Dendritic cell treated with granulocyte-macrophage colony-stimulating factor and Interleukin-4, amounts not matched to agents 40 ng/mL and 50 ng/mL, for 4 days (primary cell): ENCODE measurements around the gene TRMU.

Source experiments
- H3K27ac Mint-ChIP-seq: one replicate; pipeline ENCODE4 v1.8.0; 2022; ENCODE audit warnings: mild to moderate bottlenecking, mixed read lengths
- H3K27me3 Mint-ChIP-seq: one replicate; pipeline ENCODE4 v1.8.0; 2022; ENCODE audit warnings: mild to moderate bottlenecking, mixed read lengths
- H3K36me3 Mint-ChIP-seq: one replicate; pipeline ENCODE4 v1.8.0; 2022; ENCODE audit warnings: low read depth, mixed read lengths
- H3K4me1 Mint-ChIP-seq: one replicate; pipeline ENCODE4 v1.8.0; 2022; ENCODE audit warnings: low read depth, mixed read lengths
- H3K4me3 Mint-ChIP-seq: one replicate; pipeline ENCODE4 v1.8.0; 2022; ENCODE audit warnings: mild to moderate bottlenecking, moderate library complexity, mixed read lengths
- H3K9me3 Mint-ChIP-seq: one replicate; pipeline ENCODE4 v1.8.0; 2022; ENCODE audit warnings: mixed read lengths
- intact Hi-C: fragments of 100-400 bp; cut with micrococcal nuclease; formaldehyde crosslinking; loops from one replicate; pipeline ENCODE4 v1.15.0; 2022

TRMU gene

GRCh38 chr22:46335201-46336118, at the start of gene TRMU:
Gene TRMU (plus strand): TSS chr22:46335714. CDS start chr22:46335765, 51 bp downstream.
- intact Hi-C loops, result loop anchor here (1.0 kb wide), 1 partner anchor 39 kb away; the partner anchor contains the start of gene GTSE1
- Mint-ChIP-seq H3K4me3 (peak within 1 kb of the TSS; percentile 88), H3K27ac (peak within 1 kb of the TSS; percentile 97), H3K36me3 (peaks cover 44% of the 10 kb centered on the region), H3K4me1 (peaks cover 15% of the 10 kb centered on the region), H3K27me3 (no peaks in the 10 kb centered on the region), H3K9me3 (no peaks in the 10 kb centered on the region)

GRCh38 chr22:46286006-46286405, 49.5 kb upstream of the TRMU start:
- intact Hi-C loops, result no loop called here
- peaks cover 19% of the 10 kb centered on the region for H3K4me1 Mint-ChIP-seq
- no peak overlapping the region for H3K4me3 Mint-ChIP-seq
- H3K36me3 Mint-ChIP-seq, result peaks cover 97% of the 10 kb centered on the region
- no peak overlapping the region for H3K27ac Mint-ChIP-seq
- no peaks in the 10 kb centered on the region for H3K27me3 Mint-ChIP-seq
- no peaks in the 10 kb centered on the region for H3K9me3 Mint-ChIP-seq

- Mint-ChIP-seq H3K27ac (peak overlapping the region; percentile 65), H3K9me3 (no peaks in the 10 kb centered on the region), H3K4me1 (peaks cover 19% of the 10 kb centered on the region)
Observed at GRCh38 chr22:46286941-46287872, 48.3 kb upstream of the TRMU start.

GRCh38 chr22:46287873-46288751, 47.4 kb upstream of the TRMU start:
- peaks cover 96% of the 10 kb centered on the region for H3K36me3 Mint-ChIP-seq
- H3K27ac Mint-ChIP-seq, result peak overlapping the region; percentile 65
- intact Hi-C loops, result no loop called here
- no peaks in the 10 kb centered on the region for H3K27me3 Mint-ChIP-seq
- no peaks in the 10 kb centered on the region for H3K9me3 Mint-ChIP-seq
- H3K4me3 Mint-ChIP-seq, result peak overlapping the region; percentile 49
- peaks cover 28% of the 10 kb centered on the region for H3K4me1 Mint-ChIP-seq

More at GRCh38 chr22:46286941-46287872, 48.3 kb upstream of the TRMU start:
- intact Hi-C loops, result no loop called here
- no peaks in the 10 kb centered on the region for H3K27me3 Mint-ChIP-seq
- H3K4me3 Mint-ChIP-seq, result peak overlapping the region; percentile 48
- peaks cover 96% of the 10 kb centered on the region for H3K36me3 Mint-ChIP-seq

- no peak overlapping the region for H3K4me3 Mint-ChIP-seq
- H3K4me1 Mint-ChIP-seq, result peaks cover 35% of the 10 kb centered on the region
- peak overlapping the region; percentile 65 for H3K27ac Mint-ChIP-seq
- H3K27me3 Mint-ChIP-seq, result no peaks in the 10 kb centered on the region
- H3K9me3 Mint-ChIP-seq, result no peaks in the 10 kb centered on the region
- peaks cover 93% of the 10 kb centered on the region for H3K36me3 Mint-ChIP-seq
- intact Hi-C loops, result no loop called here
Observed at GRCh38 chr22:46288846-46289243, 46.7 kb upstream of the TRMU start.

- Mint-ChIP-seq H3K27me3 (no peaks in the 10 kb centered on the region), H3K36me3 (peaks cover 87% of the 10 kb centered on the region), H3K4me3 (no peak overlapping the region), H3K4me1 (peaks cover 40% of the 10 kb centered on the region), H3K9me3 (no peaks in the 10 kb centered on the region), H3K27ac (no peak overlapping the region)
- intact Hi-C loops, result no loop called here
Observed at GRCh38 chr22:46289244-46289891, 46.1 kb upstream of the TRMU start.

GRCh38 chr22:46290121-46290842, 45.2 kb upstream of the TRMU start:
- Mint-ChIP-seq H3K36me3 (peaks cover 78% of the 10 kb centered on the region), H3K4me1 (peaks cover 45% of the 10 kb centered on the region), H3K27ac (peak overlapping the region; percentile 72)

GRCh38 chr22:46290843-46291785, 44.4 kb upstream of the TRMU start:
- peaks cover 71% of the 10 kb centered on the region for H3K36me3 Mint-ChIP-seq
- H3K9me3 Mint-ChIP-seq, result no peaks in the 10 kb centered on the region
- intact Hi-C loops, result loop anchor here (5.0 to 10.0 kb wide), 2 partner anchors 39 to 286 kb away; partner anchors contain the start of gene CDPF1
- no peak overlapping the region for H3K4me3 Mint-ChIP-seq
- peak overlapping the region; percentile 72 for H3K27ac Mint-ChIP-seq
- peaks cover 53% of the 10 kb centered on the region for H3K4me1 Mint-ChIP-seq
- H3K27me3 Mint-ChIP-seq, result no peaks in the 10 kb centered on the region

More at GRCh38 chr22:46290121-46290842, 45.2 kb upstream of the TRMU start:
- intact Hi-C loops, result loop anchor here (5.0 to 10.0 kb wide), 2 partner anchors 38 to 285 kb away; partner anchors contain the start of gene CDPF1
- Mint-ChIP-seq H3K4me3 (no peak overlapping the region), H3K27me3 (no peaks in the 10 kb centered on the region), H3K9me3 (no peaks in the 10 kb centered on the region)

GRCh38 chr22:46292173-46292572, 43.3 kb upstream of the TRMU start:
- Mint-ChIP-seq H3K27me3 (no peaks in the 10 kb centered on the region), H3K9me3 (no peaks in the 10 kb centered on the region), H3K27ac (peak overlapping the region; percentile 89), H3K4me3 (no peak overlapping the region), H3K4me1 (peaks cover 56% of the 10 kb centered on the region), H3K36me3 (peaks cover 64% of the 10 kb centered on the region)
- intact Hi-C loops, result loop anchor here (5.0 to 10.0 kb wide), 2 partner anchors 40 to 287 kb away; partner anchors contain the start of gene CDPF1

GRCh38 chr22:46292732-46293131, 42.8 kb upstream of the TRMU start:
- Mint-ChIP-seq H3K9me3 (no peaks in the 10 kb centered on the region), H3K4me1 (peaks cover 56% of the 10 kb centered on the region), H3K27ac (peak overlapping the region; percentile 89), H3K27me3 (no peaks in the 10 kb centered on the region), H3K4me3 (no peak overlapping the region), H3K36me3 (peaks cover 58% of the 10 kb centered on the region)
- intact Hi-C loops, result loop anchor here (5.0 to 10.0 kb wide), 2 partner anchors 40 to 288 kb away; partner anchors contain the start of gene CDPF1

GRCh38 chr22:46293577-46294260, 41.8 kb upstream of the TRMU start:
- H3K36me3 Mint-ChIP-seq, result peaks cover 51% of the 10 kb centered on the region
- peak overlapping the region; percentile 89 for H3K27ac Mint-ChIP-seq
- no peaks in the 10 kb centered on the region for H3K9me3 Mint-ChIP-seq
- H3K4me3 Mint-ChIP-seq, result peak overlapping the region; percentile 34
- intact Hi-C loops, result loop anchor here (5.0 to 10.0 kb wide), 2 partner anchors 41 to 289 kb away; partner anchors contain the start of gene CDPF1
- peaks cover 48% of the 10 kb centered on the region for H3K4me1 Mint-ChIP-seq
- no peaks in the 10 kb centered on the region for H3K27me3 Mint-ChIP-seq
